ENCODE data around the gene ATL3.
A peak's percentile ranks its signal among the peaks of the same experiment; 100 is the strongest.
"Not testable (repeated sequence)": the region's sequence is repeated elsewhere in the genome, so short reads cannot be mapped to it uniquely, and the experiment has no call there.

Gene ATL3

GRCh38 chr11:63619967-63620366 is 51.2 kb downstream of the ATL3 start:
- no peak for DNase-seq

DNA sequence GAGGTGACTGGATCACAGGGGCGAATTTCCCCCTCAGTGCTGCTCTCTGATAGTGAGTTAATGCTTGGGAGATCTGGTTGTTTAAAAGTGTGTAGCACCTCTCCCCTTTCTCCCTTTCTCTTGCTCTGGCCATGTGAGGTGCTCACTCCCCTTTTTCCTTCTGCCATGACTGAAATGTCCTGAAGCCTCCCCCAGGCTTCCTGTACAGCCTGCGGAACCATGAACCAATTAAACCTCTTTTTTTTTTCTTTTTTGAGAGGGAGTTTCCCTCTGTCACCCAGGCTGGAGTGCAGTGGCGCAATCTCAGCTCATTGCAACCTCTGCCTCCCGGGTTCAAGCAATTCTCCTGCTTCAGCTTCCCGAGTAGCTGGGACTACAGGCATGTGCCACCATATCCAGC is 53.5 kb downstream of the ATL3 start:
- peak in 2 of 3 donors; percentile 53 to 62 for DNase-seq

DNA sequence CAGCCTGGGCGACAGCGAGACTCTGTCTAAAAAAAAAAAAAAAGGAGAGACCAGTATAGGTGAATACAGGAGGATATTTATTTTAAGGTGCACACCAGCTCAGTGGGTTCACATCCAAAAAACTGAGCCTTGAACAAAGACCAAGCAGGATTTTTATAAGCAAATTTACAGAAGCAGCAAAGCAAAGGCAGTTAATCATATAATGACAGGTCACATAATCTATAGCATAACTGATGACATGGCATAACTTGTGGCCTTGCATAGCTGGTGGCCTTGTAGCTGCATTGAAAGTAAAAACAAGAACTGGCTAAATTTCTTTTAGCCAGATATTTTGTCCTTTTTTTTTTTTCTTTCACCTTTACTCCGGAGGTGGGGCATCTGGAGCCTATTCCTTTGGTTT is 54.2 kb downstream of the ATL3 start:
- DNase-seq, result no peak

GRCh38 chr11:63614136-63614671 is 57.0 kb downstream of the ATL3 start, which contains the start of gene PLAAT3:
Gene PLAAT3, minus strand, starts transcription at chr11:63614433. Its CDS starts 419 bp downstream, at chr11:63614014.
- peak; percentile 40 to 78 (median 64) for DNase-seq

GRCh38 chr11:63613517-63614135 is 57.5 kb downstream of the ATL3 start:
- no peak for DNase-seq

GRCh38 chr11:63612181-63612580 is 59.0 kb downstream of the ATL3 start:
- DNase-seq, result no peak

DNA sequence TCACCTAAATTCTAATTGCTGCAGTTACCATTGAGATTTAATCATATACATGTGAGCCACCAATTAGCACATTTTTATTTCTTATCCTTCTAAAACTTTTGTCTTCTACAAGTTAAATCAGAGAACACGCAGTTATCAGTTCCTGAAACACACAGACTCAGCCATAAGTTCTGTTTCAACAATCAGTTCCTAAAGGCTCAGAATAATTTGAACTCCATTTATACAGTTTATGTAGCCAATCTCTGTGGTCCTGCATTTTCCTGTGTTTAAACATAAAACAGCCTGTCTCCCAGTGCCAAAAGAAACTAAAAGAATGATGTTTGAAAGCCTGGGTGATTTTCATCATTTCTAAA is 59.8 kb downstream of the ATL3 start:
- no peak for DNase-seq

DNA sequence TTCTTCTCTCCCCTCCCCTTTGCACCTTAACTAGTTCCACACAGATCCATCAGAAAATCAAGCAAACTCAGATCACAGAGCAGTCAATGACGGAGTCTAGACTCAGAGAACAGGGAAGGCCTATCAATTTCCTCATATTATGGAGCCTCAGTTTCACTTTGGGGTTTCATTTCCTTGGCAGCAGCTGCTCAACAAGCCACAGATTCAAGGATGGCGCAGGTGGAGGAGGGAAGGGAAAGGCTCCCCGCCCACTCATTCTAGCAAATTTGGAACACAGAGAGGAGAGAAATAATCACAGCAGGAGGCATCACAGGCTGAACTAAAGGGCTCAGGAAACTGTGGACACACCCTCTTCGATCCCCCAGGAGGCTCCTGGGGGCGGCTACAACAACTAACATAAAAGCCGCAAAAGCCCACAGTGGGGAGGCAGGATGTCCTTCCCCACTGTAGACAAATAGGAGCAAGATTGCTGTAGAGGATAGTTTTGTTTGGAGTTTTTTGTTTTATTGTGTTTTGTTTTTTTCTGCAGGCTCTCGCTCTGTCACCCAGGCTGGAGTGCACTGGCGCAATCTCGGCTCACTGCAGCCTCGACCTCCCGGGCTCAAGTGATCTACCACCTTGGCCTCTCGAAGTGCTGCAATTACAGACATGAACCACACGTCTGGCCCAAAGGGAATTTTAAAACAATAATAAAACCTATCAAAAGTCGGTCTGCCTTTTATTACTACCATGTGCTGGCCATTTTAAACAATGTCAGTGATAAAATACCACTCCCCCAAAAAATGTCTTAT is 60.4 kb downstream of the ATL3 start:
- DNase-seq, result peak; percentile 48 to 60 (median 50)

- DNase-seq, result no peak
Measured at GRCh38 chr11:63609971-63610580, 61.1 kb downstream of the ATL3 start.

DNA sequence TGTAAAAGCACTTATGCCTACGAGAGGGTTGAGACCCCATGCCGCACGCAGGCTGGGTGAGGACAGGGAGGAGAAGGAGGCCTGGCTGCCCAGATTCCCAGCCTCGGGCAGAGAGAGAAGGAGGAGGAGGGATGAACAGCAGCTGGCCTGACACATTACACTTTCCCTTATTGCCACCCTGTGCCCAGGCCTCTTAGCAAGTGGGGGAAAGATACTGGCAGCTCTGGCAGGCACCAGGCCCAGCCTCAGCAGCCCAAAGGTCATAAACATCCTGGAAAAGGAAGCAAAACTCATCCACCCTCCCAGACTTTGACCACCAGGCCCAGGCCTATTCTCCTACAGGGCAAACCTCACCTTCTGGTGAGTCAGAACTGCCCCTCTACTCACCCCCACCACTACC is 61.6 kb downstream of the ATL3 start:
- DNase-seq, result no peak

DNA sequence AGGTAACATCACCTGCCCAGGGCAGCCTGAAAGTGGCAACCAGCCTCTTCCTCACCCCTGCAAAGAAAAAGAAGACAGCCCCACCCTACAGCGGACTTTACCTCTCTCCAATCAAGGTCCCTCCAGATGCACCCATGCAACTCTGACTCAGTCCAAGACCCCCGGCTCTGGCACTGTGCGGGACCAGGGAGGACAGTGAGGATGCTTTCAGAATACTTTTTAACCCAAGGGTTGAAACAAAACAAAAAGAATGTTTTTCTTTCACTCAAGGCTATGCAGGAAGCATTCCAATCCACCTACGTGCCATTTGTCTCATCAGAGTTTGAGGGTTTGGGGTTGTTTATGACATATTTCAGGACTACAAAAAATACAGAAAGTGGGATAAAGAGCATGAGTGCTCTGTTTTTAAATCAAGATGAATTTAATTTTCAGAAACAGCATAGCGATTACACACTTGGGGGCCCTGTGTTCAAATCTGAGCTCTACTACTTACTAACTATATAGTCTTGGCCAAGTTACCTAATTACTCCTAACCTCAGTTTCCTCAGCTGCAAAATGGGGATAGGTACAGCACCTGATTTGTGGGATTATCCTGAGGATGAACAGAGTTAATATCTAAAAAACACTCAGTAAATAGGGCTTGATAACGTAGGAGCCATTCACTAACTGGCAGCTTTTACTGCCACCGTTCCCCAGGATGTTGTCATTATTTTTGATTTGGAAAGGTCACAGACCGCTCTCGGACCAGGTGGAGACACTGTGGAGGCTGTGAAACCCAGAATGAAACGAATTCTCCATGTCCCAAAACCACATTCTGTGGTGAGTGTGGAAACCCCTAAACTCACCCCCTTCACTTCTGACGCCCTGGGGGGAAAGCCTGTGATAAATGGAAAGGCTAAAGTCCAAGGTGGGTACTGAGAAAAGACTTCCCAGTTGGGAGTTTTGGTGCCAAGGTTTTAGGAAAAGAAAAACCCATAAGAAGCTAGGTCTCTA is 62.5 kb downstream of the ATL3 start:
- DNase-seq, result no peak

DNA sequence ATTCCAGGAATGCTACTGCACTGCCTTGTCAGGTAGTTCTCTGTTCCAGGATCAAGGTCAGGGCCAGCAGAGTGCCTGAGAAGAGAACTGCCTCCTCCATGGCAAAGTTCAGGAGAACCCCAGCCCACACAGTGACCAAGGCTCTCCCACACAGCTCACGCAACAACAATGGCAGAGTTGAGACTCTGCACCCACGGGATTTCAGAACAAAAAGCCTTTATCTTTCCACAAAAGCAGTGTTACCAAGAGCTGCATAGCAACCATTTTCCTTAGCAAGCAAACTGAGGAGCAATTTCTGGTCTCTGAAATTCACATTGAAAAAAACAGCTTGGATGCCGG is 68.0 kb downstream of the ATL3 start:
- peak; percentile 73 to 81 (median 74) for DNase-seq

DNA sequence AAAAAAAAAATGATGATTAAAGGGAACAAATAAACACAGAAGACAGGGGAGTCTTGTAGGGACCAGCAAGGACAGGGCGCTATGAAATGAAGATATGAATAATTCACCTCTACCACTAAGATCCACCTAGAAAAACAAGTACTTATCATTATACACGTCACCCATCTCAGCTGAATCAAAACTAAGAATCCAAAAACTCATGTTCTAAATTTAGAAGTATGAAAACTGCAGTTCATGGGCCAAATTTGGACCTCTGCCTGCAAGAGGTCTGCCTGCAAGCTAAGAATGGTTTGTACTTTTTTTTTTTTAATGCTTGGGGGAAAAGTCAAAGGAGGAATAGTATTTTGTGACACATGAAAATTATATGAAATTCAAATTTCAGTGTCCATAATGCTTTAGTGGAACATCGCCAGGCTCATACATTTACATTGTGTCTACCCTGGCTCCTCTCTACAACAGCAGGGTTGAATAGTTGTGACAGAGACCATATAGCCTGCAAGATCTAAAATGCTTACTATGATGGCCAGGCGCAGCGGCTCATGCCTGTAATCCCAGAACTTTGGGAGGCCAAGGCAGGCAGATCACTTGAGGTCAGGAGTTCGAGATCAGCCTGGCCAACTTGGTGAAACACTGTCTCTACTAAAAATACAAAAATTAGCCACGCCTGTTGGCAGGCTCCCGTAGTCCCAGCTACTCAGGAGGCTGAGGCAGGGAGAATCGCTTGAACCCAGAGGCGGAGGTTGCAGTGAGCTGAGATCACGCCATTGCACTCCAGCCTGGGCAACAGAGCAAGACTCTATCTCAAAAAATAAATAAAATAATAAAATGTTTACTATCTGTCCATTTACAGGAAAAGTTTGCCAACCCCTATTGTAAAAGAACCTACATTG is 68.6 kb downstream of the ATL3 start:
- DNase-seq, result not testable (repeated sequence)

DNA sequence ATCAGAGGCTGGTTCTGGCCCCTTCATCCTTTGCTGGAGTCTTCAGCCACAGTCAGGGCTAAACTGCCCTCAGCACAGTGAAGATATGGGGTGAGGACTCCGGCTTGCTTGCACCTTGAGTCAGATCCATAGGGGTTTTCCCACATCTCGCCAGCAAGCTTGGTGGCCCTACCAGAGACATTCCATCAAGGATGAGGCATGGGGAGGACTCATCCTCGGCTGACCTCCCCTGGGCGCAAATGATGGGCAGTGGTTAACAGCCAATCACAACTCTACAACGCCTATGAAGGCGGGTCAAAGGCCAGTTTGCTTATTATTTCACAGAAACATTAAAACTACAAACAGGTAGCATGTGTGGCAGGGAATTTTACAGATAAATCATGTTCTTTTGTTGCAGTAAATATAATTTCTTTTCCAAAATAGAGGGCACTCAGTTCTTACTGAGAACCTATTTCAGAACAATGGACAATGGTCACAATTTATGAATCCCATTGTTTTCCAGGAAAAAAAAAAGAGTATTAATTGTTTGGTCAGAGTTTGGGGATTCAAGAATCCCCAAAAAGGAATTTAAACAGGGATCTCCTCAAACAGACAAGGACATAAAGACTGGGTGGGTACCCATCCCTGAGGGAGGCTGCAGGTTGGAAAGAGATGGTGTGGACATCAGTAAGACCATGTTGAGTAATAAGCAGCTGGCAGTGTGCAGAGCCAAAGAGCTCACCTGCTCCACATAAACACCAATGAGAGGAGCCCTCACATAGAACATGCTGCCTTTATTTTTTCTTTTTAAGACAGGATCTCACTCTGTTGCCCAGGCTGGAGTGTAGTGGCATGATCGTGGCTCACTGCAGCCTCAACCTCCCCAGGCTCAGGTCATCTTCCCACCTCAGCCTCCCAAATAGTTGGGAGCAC is 71.7 kb downstream of the ATL3 start:
- DNase-seq, result peak; percentile 47 to 68 (median 51)

GRCh38 chr11:63598556-63598955 is 72.6 kb downstream of the ATL3 start:
- no peak for DNase-seq

- peak; percentile 40 to 65 (median 44) for DNase-seq
Measured at GRCh38 chr11:63595296-63595695, 75.9 kb downstream of the ATL3 start.

GRCh38 chr11:63592975-63593395 is 78.2 kb downstream of the ATL3 start:
- DNase-seq, result peak; percentile 52 to 68 (median 63)

DNA sequence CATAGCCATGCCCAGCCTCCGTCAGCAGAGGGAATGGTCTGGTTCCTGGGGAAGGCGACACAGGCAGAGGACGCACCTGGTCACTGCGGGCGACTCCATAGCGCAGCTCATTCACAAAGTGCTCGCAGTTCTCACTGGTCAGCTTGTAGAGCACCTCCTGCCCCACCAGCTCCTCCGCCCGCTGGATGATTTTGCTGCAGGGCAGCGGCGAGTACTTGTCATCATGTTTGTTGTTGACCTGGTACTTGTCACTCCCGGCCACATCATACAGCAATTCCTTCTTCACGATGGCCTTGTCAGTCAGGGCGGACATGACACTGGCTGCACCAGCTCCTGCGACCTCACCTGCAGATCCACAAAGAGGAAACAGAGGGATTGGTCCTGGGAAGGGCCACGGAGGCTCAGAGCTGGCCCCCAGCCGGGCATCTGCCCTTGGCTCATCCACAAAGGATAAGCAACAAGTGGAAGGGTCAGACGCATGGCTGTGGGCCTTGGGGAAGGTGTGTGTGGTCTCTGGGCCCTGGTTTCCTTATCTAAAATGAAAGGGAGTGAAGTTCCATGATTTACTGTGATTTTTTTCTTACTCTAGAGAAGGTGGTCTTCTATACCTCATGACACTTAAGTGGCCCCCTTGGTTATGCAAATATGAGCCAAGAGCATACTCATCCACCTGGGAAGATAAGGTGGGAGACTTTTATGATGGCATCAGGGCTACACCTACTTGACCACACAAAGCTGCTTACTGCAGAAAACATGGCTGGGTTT is 81.0 kb downstream of the ATL3 start:
- no peak for DNase-seq

DNA sequence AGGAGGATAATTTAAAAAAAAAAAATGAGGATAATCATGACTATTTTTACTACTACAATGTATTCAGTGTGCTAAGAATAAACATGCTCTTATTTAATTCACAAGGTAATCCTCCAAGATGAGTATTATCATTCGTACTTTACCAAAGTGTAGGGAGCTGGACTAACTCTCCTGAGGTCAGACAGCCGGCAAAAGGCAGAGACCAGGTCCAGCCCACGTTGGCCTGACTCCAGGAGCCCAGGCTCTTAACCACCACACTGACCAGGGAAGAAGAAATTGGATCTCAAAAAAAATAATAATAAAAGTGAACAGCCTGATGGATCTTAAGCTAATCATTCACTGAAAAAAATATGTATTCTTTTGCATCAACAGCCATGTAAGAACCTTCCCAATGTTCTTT is 82.2 kb downstream of the ATL3 start:
- no peak for DNase-seq
